Prostate gland (tissue), 2 donors: Measurements from ENCODE around the gene APBA1.

Source experiments
- POLR2A ChIP-seq: fragments of 450-650 bp; IDR thresholded peaks from one replicate; pipeline ENCODE4 v1.6.1; 2016; ENCODE audit warnings: antibody characterized with exemption, mild to moderate bottlenecking
- POLR2AphosphoS5 ChIP-seq: sonication (generic); formaldehyde crosslinking; IDR thresholded peaks from one replicate; pipeline ENCODE4 v1.6.1; 2017; ENCODE audit warnings: antibody characterized with exemption
- TF ChIP-seq, protein P1 (sequence below), 4 experiments: fragments of 200-600 bp in 2 of 4; fragments of 450-650 bp in 2 of 4; sonication (generic) in 2 of 4; IDR thresholded peaks; 1 replicate in 3 of 4; 2 replicates in 1 of 4; pipeline ENCODE4 v1.5.1; 2016 to 2019; ENCODE audit warnings: antibody characterized with exemption in 4 of 4, mild to moderate bottlenecking in 2 of 4, moderate library complexity in 2 of 4

DNA sequence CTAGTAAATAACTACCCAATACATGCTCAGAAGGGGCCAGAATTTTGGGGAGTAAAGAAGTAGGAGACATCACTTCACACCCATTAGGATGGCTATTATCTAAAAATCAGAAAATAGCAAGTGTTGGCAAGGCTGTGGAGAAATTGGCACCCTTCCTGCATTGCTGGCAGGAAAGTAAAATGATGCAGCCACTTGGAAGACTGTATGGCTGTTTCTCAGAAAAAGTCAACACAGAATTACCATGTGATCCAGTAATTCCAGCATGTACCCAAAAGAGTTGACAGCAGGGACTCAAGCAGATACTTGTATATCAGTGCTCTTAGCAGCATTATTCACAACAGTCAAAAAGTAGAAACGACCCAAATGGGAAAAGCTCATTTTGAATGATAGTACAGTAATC is 107.6 kb downstream of the APBA1 start:
- TF ChIP-seq, protein P1, sequence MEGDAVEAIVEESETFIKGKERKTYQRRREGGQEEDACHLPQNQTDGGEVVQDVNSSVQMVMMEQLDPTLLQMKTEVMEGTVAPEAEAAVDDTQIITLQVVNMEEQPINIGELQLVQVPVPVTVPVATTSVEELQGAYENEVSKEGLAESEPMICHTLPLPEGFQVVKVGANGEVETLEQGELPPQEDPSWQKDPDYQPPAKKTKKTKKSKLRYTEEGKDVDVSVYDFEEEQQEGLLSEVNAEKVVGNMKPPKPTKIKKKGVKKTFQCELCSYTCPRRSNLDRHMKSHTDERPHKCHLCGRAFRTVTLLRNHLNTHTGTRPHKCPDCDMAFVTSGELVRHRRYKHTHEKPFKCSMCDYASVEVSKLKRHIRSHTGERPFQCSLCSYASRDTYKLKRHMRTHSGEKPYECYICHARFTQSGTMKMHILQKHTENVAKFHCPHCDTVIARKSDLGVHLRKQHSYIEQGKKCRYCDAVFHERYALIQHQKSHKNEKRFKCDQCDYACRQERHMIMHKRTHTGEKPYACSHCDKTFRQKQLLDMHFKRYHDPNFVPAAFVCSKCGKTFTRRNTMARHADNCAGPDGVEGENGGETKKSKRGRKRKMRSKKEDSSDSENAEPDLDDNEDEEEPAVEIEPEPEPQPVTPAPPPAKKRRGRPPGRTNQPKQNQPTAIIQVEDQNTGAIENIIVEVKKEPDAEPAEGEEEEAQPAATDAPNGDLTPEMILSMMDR (IDR thresholded peaks at IDR 0.05), result no peak
- TF ChIP-seq POLR2A (no peak), POLR2AphosphoS5 (peak; percentile 74)
